CD4-positive, alpha-beta memory T cell (primary cell): ENCODE results near the gene WDR4. TPM values are rescaled to one million over a fixed set of nuclear protein-coding genes. Genes with fewer than 3 reads are reported as not detected.

Source experiments
- CTCF ChIA-PET: fragments of 350-600 bp; sonication (Branson Sonifier 250); formaldehyde crosslinking; loops from one replicate; lab custom pipeline; 2021; ENCODE audit warnings: inconsistent platforms; ENCODE audit not compliant: partially characterized antibody; lab: Charles Lee
- POLR2A ChIA-PET: fragments of 350-600 bp; sonication (Branson Sonifier 250); formaldehyde crosslinking; loops from one replicate; lab custom pipeline; 2021; ENCODE audit not compliant: partially characterized antibody; lab: Charles Lee
- DNase-seq, 5 donors: peaks; one replicate each; pipeline versions ENCODE4 v3.0.0 to v3.0.0-alpha.2; 2020 to 2022; ENCODE audit warnings: mixed read lengths in 1 of 5
- H3K27ac ChIP-seq: one replicate; pipeline ENCODE4 v1.7.0; 2013; ENCODE audit warnings: low read depth, low read length
- H3K27me3 ChIP-seq: 2 replicates; pipeline ENCODE4 v1.7.0; 2013; ENCODE audit warnings: mild to moderate bottlenecking, low read length, moderate library complexity; ENCODE audit not compliant: insufficient read depth
- H3K36me3 ChIP-seq: 2 replicates; pipeline ENCODE4 v1.7.0; 2013; ENCODE audit warnings: mild to moderate bottlenecking, low read length, moderate library complexity; ENCODE audit not compliant: insufficient read depth
- H3K4me1 ChIP-seq: 2 replicates; pipeline ENCODE4 v1.7.0; 2013; ENCODE audit warnings: mild to moderate bottlenecking, low read length, moderate library complexity; ENCODE audit not compliant: insufficient read depth
- H3K4me3 ChIP-seq, 2 donors: one replicate each; pipeline ENCODE4 v1.7.0; 2013; ENCODE audit warnings: low read length in 2 of 2, mild to moderate bottlenecking in 1 of 2
- H3K9me3 ChIP-seq, 2 donors: one replicate each; pipeline ENCODE4 v1.7.0; 2013; ENCODE audit warnings: low read length in 2 of 2, control low read depth in 1 of 2; ENCODE audit not compliant: control insufficient read depth in 1 of 2
- H3K27ac Mint-ChIP-seq, 7 donors: one replicate each; pipeline ENCODE4 v1.8.0; 2020 to 2021; ENCODE audit warnings: mixed read lengths in 7 of 7, mild to moderate bottlenecking in 6 of 7, inconsistent platforms in 3 of 7, moderate library complexity in 3 of 7
- H3K27me3 Mint-ChIP-seq, 2 donors: one replicate each; pipeline ENCODE4 v1.8.0; 2020 to 2021; ENCODE audit warnings: mixed read lengths in 2 of 2
- H3K36me3 Mint-ChIP-seq, 2 donors: one replicate each; pipeline ENCODE4 v1.8.0; 2020 to 2021; ENCODE audit warnings: mixed read lengths in 2 of 2, inconsistent platforms in 1 of 2, mild to moderate bottlenecking in 1 of 2
- H3K4me1 Mint-ChIP-seq, 4 donors: one replicate each; pipeline ENCODE4 v1.8.0; 2020 to 2021; ENCODE audit warnings: mixed read lengths in 4 of 4, mild to moderate bottlenecking in 1 of 4
- H3K4me3 Mint-ChIP-seq, 8 donors: one replicate each; pipeline ENCODE4 v1.8.0; 2020 to 2021; ENCODE audit warnings: mixed read lengths in 8 of 8, mild to moderate bottlenecking in 7 of 8, moderate library complexity in 6 of 8, inconsistent platforms in 3 of 8
- H3K9me3 Mint-ChIP-seq, 8 donors: one replicate each; pipeline ENCODE4 v1.8.0; 2020 to 2021; ENCODE audit warnings: mixed read lengths in 8 of 8, mild to moderate bottlenecking in 5 of 8, inconsistent platforms in 3 of 8, moderate library complexity in 1 of 8
- intact Hi-C: fragments of 100-400 bp; cut with micrococcal nuclease; formaldehyde crosslinking; loops from one replicate; pipeline ENCODE4 v1.15.1; 2023
- polyA plus RNA-seq, 2 donors: library from polyadenylated mRNA; unstranded; fragments of 300-500 nt; fragmentation: Illumina TruSeq; gene quantifications; one replicate each; pipeline ENCODE4 v1.2.3, GENCODE V29; 2021
- total RNA-seq, 2 experiments: library from RNA; stranded (reverse); gene quantifications; one replicate each; pipeline ENCODE4 v1.2.3, GENCODE V29; 2021

WDR4 gene
- total and polyA plus RNA-seq, 4 experiments from 2014 or later: 7.3 to 27.5 (median 17.0) TPM

GRCh38 chr21:42863504-42863870 is 15.9 kb downstream of the WDR4 start:
- Histone ChIP-seq H3K27ac (no peak overlapping the region), H3K36me3 (peaks cover 41% of the 10 kb centered on the region), H3K27me3 (no peaks in the 10 kb centered on the region), H3K4me1 (no peaks in the 10 kb centered on the region), H3K4me3 (no peak overlapping the region), H3K9me3 (no peaks in the 10 kb centered on the region)
- intact Hi-C loops: no loop called here
- DNase-seq: no peak
- CTCF ChIA-PET: no interaction called here
- POLR2A ChIA-PET: no interaction called here
- H3K4me3 Mint-ChIP-seq: no peak overlapping the region
- H3K4me1 Mint-ChIP-seq: peaks cover 4 to 18% (median 10%) of the 10 kb centered on the region in 4 donors
- H3K27me3 Mint-ChIP-seq: no peaks in the 10 kb centered on the region
- H3K9me3 Mint-ChIP-seq: no peaks in the 10 kb centered on the region
- H3K27ac Mint-ChIP-seq: no peak overlapping the region
- H3K36me3 Mint-ChIP-seq: peaks cover 32 to 63% of the 10 kb centered on the region in 2 donors

- intact Hi-C loops: no loop called here
- no peak for DNase-seq
- H3K4me3 ChIP-seq: no peak overlapping the region
- H3K9me3 ChIP-seq: no peaks in the 10 kb centered on the region
- H3K4me1 ChIP-seq: no peaks in the 10 kb centered on the region
- H3K36me3 Mint-ChIP-seq: peaks cover 29 to 61% of the 10 kb centered on the region in 2 donors
- H3K4me1 Mint-ChIP-seq: peaks cover 4 to 16% (median 10%) of the 10 kb centered on the region in 4 donors
- no peak overlapping the region for H3K27ac ChIP-seq
- H3K4me3 Mint-ChIP-seq: no peak overlapping the region
- H3K9me3 Mint-ChIP-seq: no peaks in the 10 kb centered on the region
- CTCF ChIA-PET: no interaction called here
- POLR2A ChIA-PET: no interaction called here
- H3K36me3 ChIP-seq: peaks cover 41% of the 10 kb centered on the region
- H3K27me3 ChIP-seq: no peaks in the 10 kb centered on the region
- peak overlapping the region in 3 of 7 donors; percentile 51 to 72 (median 61) for H3K27ac Mint-ChIP-seq
- no peaks in the 10 kb centered on the region for H3K27me3 Mint-ChIP-seq
Observed at GRCh38 chr21:42862774-42863503, 16.4 kb downstream of the WDR4 start.

DNA sequence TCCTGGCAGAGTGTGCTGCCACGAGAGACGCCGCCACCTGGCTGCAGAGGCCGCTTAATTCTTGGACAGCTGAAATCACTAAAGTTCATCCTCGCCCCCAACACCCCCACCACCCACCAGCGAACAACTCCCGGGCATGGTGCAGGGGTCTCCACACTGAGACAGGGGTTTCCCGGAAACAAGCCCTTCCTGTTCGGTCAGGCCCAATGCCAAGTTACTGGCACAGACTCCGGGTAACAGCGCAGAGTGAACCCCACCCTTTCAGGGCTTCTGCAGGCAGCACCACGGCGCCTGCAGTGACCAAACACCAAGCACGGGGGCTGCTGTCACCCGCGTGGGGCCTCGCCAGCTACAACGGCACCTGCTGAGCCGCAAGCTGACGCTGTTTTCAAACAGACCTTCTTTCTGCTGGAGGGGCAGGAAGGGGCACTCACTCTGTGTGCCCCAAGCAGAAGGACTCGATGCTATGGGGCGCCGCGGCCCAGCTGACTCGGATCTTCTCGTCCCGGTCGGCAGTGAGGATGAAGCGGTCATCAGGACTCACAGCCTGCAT is 17.4 kb downstream of the WDR4 start:
- no peak overlapping the region for H3K27ac Mint-ChIP-seq
- Histone ChIP-seq H3K4me1 (no peaks in the 10 kb centered on the region), H3K9me3 (no peaks in the 10 kb centered on the region), H3K27ac (no peak overlapping the region), H3K4me3 (no peak overlapping the region), H3K36me3 (peaks cover 46% of the 10 kb centered on the region), H3K27me3 (no peaks in the 10 kb centered on the region)
- no peaks in the 10 kb centered on the region for H3K9me3 Mint-ChIP-seq
- intact Hi-C loops: no loop called here
- H3K36me3 Mint-ChIP-seq: peaks cover 32 to 66% of the 10 kb centered on the region in 2 donors
- no peaks in the 10 kb centered on the region for H3K27me3 Mint-ChIP-seq
- H3K4me3 Mint-ChIP-seq: no peak overlapping the region
- ChIA-PET POLR2A (no interaction called here), CTCF (no interaction called here)
- no peak for DNase-seq
- H3K4me1 Mint-ChIP-seq: peaks cover 5 to 18% (median 10%) of the 10 kb centered on the region in 4 donors

DNA sequence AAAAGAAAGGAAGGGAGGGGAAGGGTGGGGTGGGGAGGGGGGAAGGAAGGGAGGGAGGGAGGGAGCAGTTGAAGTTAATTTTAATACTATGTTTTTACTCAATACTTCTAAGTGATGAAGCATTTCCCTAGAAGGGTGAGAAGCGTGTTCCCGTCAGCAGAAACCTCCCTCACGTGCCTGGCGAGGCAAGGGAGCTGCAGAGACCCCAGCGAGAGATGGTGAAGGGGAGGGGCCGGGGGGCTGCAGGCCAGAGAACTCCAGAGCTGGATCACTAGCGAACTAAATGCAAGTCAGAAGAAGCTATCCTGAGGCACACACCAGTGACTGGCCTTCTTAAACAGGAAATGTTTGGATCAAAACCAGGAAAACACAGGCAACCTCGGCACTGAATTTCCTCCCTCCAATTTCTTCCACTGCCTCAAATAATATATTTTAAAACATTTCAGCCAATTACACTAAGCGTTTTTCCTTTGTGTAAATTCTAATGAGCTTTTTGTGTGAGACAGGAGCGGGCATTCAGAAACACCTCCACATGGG is 18.0 kb downstream of the WDR4 start:
- no peak for DNase-seq
- peaks cover 51% of the 10 kb centered on the region for H3K36me3 ChIP-seq
- ChIA-PET CTCF (no interaction called here), POLR2A (no interaction called here)
- H3K4me1 ChIP-seq: no peaks in the 10 kb centered on the region
- Mint-ChIP-seq H3K27ac (no peak overlapping the region), H3K9me3 (no peaks in the 10 kb centered on the region), H3K36me3 (peaks cover 33 to 66% of the 10 kb centered on the region in 2 donors), H3K4me3 (no peak overlapping the region), H3K27me3 (no peaks in the 10 kb centered on the region), H3K4me1 (peaks cover 3 to 21% (median 8%) of the 10 kb centered on the region in 4 donors)
- no peaks in the 10 kb centered on the region for H3K9me3 ChIP-seq
- H3K27ac ChIP-seq: no peak overlapping the region
- H3K27me3 ChIP-seq: no peaks in the 10 kb centered on the region
- intact Hi-C loops: no loop called here
- H3K4me3 ChIP-seq: no peak overlapping the region

DNA sequence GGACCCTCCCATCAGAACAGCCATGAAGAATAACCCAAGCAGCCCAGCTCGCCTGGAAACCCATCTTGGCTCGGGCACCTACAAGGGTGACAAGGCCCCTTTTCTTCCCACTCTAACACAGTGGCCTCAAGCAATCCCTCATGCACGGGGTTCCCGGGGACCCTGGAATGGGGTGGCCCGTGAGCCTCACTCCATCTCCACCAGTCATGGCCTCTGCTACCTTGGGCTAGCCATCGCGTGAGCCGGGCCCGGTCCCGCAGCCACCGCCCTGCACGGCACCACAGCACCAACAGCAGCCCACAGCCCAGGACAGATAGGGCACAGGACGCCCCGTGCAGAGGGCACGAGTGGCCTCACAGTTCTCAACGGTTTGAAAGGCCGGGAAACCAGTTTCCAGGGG is 19.0 kb downstream of the WDR4 start:
- Mint-ChIP-seq H3K4me1 (peaks cover 3 to 17% (median 6%) of the 10 kb centered on the region in 4 donors), H3K36me3 (peaks cover 39 to 68% of the 10 kb centered on the region in 2 donors), H3K27me3 (no peaks in the 10 kb centered on the region), H3K27ac (no peak overlapping the region), H3K9me3 (no peaks in the 10 kb centered on the region), H3K4me3 (no peak overlapping the region)
- no peak for DNase-seq
- ChIA-PET POLR2A (no interaction called here), CTCF (no interaction called here)
- Histone ChIP-seq H3K4me3 (no peak overlapping the region), H3K27me3 (no peaks in the 10 kb centered on the region), H3K36me3 (peaks cover 62% of the 10 kb centered on the region), H3K9me3 (no peaks in the 10 kb centered on the region), H3K27ac (no peak overlapping the region), H3K4me1 (no peaks in the 10 kb centered on the region)
- intact Hi-C loops: no loop called here

GRCh38 chr21:42859891-42860230 is 19.5 kb downstream of the WDR4 start:
- Mint-ChIP-seq H3K36me3 (peaks cover 39 to 68% of the 10 kb centered on the region in 2 donors), H3K27ac (no peak overlapping the region)
- intact Hi-C loops: no loop called here

DNA sequence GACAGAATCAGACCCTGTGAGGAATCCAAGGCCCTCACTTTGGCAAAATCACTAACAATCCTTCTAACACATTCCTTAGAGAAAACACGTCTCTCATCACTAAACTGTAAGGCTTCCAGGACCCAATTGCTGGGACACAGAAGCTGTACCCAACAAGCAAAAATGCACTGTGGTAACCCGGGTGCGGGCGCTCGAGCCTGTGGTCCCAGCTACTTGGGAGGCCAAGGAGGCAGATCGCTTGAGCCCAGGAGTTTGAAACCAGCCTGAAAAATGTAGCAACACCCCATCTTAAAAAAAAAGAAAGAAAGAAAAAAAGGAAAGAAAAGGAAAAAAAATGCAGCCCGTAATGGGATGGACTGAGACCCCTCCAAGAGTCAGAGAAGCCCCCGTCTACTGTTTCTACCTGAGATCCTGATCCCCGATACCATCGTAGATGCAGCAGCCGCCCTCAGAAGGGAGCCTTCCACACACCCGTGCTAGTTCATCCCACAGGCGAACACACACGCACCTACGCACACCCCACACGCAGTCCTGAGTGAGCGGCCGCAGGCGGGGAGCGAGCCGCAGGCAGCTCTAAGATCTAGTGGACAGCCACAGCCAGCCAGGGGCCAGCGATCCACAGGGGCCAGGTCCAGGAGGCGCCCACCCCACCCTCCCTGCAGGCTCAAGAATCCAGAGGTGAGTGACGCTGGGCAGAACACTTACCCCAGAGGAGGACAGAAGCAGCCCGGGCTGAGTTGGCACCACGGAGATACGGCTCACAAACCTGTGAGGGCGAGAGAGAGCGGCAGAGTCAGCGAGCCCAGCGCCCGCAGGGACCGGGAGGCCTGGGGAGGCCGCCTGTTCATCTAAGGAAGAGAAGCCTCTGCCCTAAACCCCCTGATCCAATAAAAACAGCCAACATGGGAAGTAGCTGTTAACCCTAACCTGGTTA is 20.1 kb downstream of the WDR4 start:
- POLR2A ChIA-PET: no interaction called here
- Histone ChIP-seq H3K4me1 (no peaks in the 10 kb centered on the region), H3K4me3 (no peak overlapping the region), H3K27me3 (no peaks in the 10 kb centered on the region), H3K36me3 (peaks cover 69% of the 10 kb centered on the region), H3K27ac (no peak overlapping the region), H3K9me3 (no peaks in the 10 kb centered on the region)
- Mint-ChIP-seq H3K4me1 (peaks cover 0 to 9% (median 3%) of the 10 kb centered on the region in 4 donors), H3K4me3 (no peak overlapping the region), H3K27me3 (no peaks in the 10 kb centered on the region), H3K27ac (peak overlapping the region in 1 of 7 donors; percentile 7), H3K36me3 (peaks cover 39 to 69% of the 10 kb centered on the region in 2 donors), H3K9me3 (no peaks in the 10 kb centered on the region)
- intact Hi-C loops: no loop called here
- CTCF ChIA-PET: no interaction called here
- no peak for DNase-seq

More at GRCh38 chr21:42859891-42860230, 19.5 kb downstream of the WDR4 start:
- H3K4me3 Mint-ChIP-seq: no peak overlapping the region
- Histone ChIP-seq H3K4me1 (no peaks in the 10 kb centered on the region), H3K4me3 (no peak overlapping the region), H3K27me3 (no peaks in the 10 kb centered on the region), H3K27ac (no peak overlapping the region), H3K36me3 (peaks cover 66% of the 10 kb centered on the region), H3K9me3 (no peaks in the 10 kb centered on the region)
- no peaks in the 10 kb centered on the region for H3K9me3 Mint-ChIP-seq
- no peaks in the 10 kb centered on the region for H3K27me3 Mint-ChIP-seq
- peaks cover 3 to 14% (median 6%) of the 10 kb centered on the region in 4 donors for H3K4me1 Mint-ChIP-seq
- CTCF ChIA-PET: no interaction called here
- no peak for DNase-seq
- POLR2A ChIA-PET: no interaction called here
